ENCODE data around the gene MT1G. TPM values are rescaled to one million over a fixed set of nuclear protein-coding genes. Genes with fewer than 3 reads are reported as not detected.
A peak's percentile ranks its signal among the peaks of the same experiment; 100 is the strongest.

MT1G gene
- total RNA-seq, 4 donors from 2014 or later, result 35.9 to 117 (median 62.7) TPM

GRCh38 chr16:56700631-56701030, 32.8 kb upstream of the MT1G start:
- WGBS, result 100% methylated on average over 1 of the region's 1 CpG
- H3K27ac ChIP-seq, result no peak overlapping the region
- H3K36me3 ChIP-seq, result no peaks in the 10 kb centered on the region
- no peak overlapping the region for H3K4me3 ChIP-seq
- no peaks in the 10 kb centered on the region for H3K27me3 ChIP-seq
- no peaks in the 10 kb centered on the region for H3K9me3 ChIP-seq
- peaks cover 9% of the 10 kb centered on the region for H3K4me1 ChIP-seq
- no peak for DNase-seq (ENCODE audit: low spot score in 2 of 2)
- TF ChIP-seq POLR2AphosphoS5 (IDR thresholded peaks at IDR 0.05) (no peak), EP300 (IDR thresholded peaks at IDR 0.05) (no peak)

GRCh38 chr16:56700195-56700594, 32.3 kb upstream of the MT1G start:
- Histone ChIP-seq H3K9me3 (no peaks in the 10 kb centered on the region), H3K27ac (no peak overlapping the region), H3K4me1 (peaks cover 9% of the 10 kb centered on the region), H3K4me3 (no peak overlapping the region), H3K36me3 (no peaks in the 10 kb centered on the region), H3K27me3 (no peaks in the 10 kb centered on the region)
- no peak for DNase-seq (ENCODE audit: low spot score in 2 of 2)
- 9% methylated on average over 1 of the region's 1 CpG for WGBS
- TF ChIP-seq CTCF (IDR thresholded peaks at IDR 0.05) (no peak), EP300 (IDR thresholded peaks at IDR 0.05) (no peak), POLR2AphosphoS5 (IDR thresholded peaks at IDR 0.05) (no peak), POLR2A (IDR thresholded peaks at IDR 0.05) (no peak)

DNA sequence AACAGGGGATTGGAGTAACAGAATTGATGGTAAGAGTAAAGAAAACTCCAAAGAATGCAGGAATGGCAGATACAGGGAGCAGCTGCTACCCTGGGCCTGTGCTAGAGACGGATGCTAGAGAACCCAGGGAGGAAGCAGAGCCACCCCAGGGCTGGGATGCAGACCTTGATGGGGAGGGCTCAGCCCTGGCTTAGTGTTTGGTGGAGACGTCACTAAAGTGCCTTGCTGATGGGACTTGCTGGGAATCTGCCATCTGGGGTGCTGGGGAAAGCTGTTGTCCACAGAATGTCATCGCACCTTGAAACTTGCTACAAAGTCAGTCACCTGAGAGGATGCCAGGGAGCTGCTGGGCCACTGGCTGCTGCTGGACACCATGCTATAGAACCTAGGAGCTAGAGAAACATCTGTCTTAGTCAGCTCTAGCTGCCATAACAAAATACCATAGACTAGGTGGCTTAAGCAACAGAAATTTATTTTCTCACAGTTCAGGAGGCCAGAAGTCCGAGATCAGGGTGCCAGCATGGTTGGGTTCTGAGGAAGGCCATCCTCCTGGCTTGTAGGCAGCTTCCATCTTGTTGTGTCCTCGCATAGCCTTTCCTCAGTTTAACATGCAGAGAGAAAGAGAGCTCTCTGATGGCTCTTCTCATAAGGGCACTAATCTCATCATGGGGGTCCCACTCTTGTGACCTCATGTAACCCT, 29.7 kb upstream of the MT1G start:
- Histone ChIP-seq H3K36me3 (no peaks in the 10 kb centered on the region), H3K27me3 (no peaks in the 10 kb centered on the region), H3K4me3 (no peak overlapping the region), H3K9me3 (no peaks in the 10 kb centered on the region), H3K27ac (no peak overlapping the region), H3K4me1 (peaks cover 13% of the 10 kb centered on the region)
- WGBS, result 93% methylated on average over 5 of the region's 5 CpGs
- DNase-seq (ENCODE audit: low spot score in 2 of 2), result no peak
- TF ChIP-seq POLR2A (IDR thresholded peaks at IDR 0.05) (no peak), POLR2AphosphoS5 (IDR thresholded peaks at IDR 0.05) (no peak), CTCF (IDR thresholded peaks at IDR 0.05) (no peak), EP300 (IDR thresholded peaks at IDR 0.05) (no peak)

DNA sequence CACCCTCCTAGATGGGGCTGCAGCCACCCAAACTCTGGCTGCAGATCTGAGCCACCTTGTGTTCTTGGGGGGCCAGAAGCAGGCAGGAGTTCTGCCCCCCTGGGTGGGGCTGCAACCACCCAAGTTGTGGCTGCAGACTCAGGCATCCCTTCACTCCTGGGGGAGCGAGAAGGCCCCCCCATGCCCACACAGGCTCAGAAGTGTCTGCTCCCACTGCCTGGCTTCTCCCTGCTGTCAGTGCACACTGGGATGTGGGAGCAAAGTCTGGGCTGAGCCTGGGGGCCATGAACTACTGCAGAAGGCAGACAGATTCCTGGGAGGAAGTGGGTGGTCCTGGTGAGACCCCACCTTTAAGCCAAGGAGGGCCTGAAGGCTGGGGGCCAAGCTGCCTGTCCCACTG, 27.4 kb upstream of the MT1G start:
- no peak overlapping the region for H3K4me3 ChIP-seq
- H3K27me3 ChIP-seq, result no peaks in the 10 kb centered on the region
- H3K4me1 ChIP-seq, result peaks cover 15% of the 10 kb centered on the region
- H3K36me3 ChIP-seq, result no peaks in the 10 kb centered on the region
- H3K9me3 ChIP-seq, result no peaks in the 10 kb centered on the region
- TF ChIP-seq EP300 (IDR thresholded peaks at IDR 0.05) (no peak), CTCF (IDR thresholded peaks at IDR 0.05) (no peak), POLR2AphosphoS5 (IDR thresholded peaks at IDR 0.05) (no peak), POLR2A (IDR thresholded peaks at IDR 0.05) (no peak)
- H3K27ac ChIP-seq, result no peak overlapping the region
- peak in 1 of 2 donors; percentile 58 for DNase-seq (ENCODE audit: low spot score in 2 of 2)
- no CpG with 5 or more reads among the region's 1 CpG for WGBS

- H3K9me3 ChIP-seq, result no peaks in the 10 kb centered on the region
- TF ChIP-seq CTCF (IDR thresholded peaks at IDR 0.05), result no peak
- no peak for TF ChIP-seq EP300 (IDR thresholded peaks at IDR 0.05)
- no peak for TF ChIP-seq POLR2A (IDR thresholded peaks at IDR 0.05)
- TF ChIP-seq POLR2AphosphoS5 (IDR thresholded peaks at IDR 0.05), result peak in 2 of 3 donors; percentile 24 to 34
- peak in 1 of 2 donors; percentile 61 for DNase-seq (ENCODE audit: low spot score in 2 of 2)
- H3K27ac ChIP-seq, result no peak overlapping the region
- no peaks in the 10 kb centered on the region for H3K36me3 ChIP-seq
- peaks cover 21% of the 10 kb centered on the region for H3K4me1 ChIP-seq
- no peak overlapping the region for H3K4me3 ChIP-seq
- no CpG with 5 or more reads among the region's 4 CpGs for WGBS
- no peaks in the 10 kb centered on the region for H3K27me3 ChIP-seq
Observed at GRCh38 chr16:56691885-56692284, 24.0 kb upstream of the MT1G start.
